Ramos (cell line): ENCODE measurements around the gene RAPGEF5.

Experiments
- in situ Hi-C: fragments of 300-500 bp; cut with MboI; formaldehyde crosslinking; loops from one replicate; pipeline ENCODE4 v1.14.3; 2022; ENCODE audit warnings: low sequenced_read_pairs; ENCODE audit not compliant: unreplicated experiment

Gene RAPGEF5, protein sequence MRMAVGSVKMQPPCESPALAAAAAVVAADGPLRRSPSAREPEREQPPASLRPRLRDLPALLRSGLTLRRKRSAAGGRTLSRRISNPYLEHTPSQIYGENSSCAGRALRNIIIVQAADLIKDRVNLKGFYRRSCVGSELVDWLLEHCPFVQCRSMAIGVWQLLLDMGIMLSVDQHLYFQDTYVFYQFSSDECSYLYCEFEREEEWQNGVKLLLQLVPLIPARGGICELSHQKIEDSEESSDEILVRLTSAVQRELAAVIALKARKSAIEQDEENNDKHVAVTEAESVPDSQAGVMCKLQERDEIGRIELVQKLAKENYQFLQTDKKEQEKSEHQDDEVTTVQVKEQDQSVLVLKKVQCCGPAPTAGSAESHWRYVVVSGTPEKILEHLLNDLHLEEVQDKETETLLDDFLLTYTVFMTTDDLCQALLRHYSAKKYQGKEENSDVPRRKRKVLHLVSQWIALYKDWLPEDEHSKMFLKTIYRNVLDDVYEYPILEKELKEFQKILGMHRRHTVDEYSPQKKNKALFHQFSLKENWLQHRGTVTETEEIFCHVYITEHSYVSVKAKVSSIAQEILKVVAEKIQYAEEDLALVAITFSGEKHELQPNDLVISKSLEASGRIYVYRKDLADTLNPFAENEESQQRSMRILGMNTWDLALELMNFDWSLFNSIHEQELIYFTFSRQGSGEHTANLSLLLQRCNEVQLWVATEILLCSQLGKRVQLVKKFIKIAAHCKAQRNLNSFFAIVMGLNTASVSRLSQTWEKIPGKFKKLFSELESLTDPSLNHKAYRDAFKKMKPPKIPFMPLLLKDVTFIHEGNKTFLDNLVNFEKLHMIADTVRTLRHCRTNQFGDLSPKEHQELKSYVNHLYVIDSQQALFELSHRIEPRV

DNA sequence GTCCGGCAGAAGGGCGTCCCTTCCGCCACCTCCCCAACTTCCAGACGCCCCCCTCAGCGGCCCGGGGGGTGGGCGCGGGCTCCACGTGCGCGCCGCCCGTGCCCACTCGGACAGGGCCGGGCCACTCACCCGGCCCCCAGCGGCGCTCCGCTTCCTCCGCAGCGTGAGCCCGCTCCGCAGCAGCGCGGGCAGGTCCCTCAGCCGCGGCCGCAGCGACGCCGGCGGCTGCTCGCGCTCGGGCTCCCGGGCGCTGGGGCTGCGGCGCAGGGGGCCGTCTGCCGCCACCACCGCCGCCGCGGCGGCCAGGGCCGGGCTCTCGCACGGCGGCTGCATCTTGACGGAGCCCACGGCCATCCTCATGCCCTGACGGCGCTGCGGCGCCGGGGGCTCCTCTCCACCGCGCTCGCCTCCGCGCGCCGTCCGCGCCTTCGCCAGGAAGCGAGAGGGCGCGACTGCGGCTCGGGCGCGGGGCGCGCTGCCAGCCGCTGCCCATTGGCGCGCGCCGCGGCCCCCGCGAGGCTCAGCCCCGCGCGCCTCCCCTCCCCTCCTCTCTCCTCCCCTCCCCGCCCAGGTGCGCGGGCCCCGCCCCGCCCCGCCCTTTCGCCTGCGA lies at the start of gene RAPGEF5:
RAPGEF5 (minus strand) TSS at position 454 of the 610 bp plus-strand sequence; CDS start at position 360, 94 bp downstream.
- in situ Hi-C loops, result no loop called here

DNA sequence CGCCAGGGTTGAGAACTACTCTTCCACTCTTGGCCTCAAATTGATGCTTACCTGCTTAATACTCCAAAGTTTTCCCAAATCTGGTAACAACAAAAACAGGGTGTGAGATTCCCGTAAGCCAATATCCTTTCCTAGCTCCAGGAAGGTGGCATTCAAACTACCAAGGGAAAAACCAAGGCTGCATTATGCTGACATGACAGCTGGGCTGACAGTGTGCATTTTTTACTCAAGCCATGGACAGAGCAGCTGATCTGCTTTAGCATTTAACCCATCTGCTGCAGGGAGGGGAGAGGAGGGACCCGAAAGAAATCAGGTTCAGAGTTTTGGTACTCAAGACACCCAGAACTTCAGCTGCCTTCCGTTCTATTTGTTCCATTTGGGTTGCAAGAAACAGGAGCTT lies 49.8 kb upstream of the RAPGEF5 start:
- in situ Hi-C loops, result no loop called here

DNA sequence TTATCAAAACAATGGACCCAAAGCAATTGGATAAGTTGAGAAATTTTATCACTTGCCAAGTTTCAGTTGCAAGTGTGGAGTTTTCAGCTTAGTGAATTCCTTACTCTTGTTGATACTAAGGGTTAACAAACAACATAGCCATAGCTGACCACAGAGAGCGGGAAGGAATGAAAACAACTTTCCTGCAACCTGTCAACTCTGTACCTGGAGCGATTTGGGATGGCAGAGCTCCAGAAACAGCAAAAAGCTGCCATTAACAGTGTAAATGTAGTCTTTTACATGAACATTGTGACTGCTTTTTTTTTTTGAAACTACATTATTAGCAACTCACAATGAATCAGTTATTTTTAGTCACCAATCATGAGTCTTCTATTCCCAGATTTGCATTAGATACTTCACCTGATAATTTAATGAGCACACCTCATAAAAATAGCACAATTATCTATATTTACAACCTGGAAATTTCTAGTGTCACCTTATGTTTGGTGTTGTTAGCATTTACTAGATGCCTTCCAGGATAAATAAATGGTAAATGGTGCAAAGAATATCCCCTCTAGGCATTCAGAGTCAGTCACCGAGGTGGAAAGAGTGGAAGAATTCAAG lies 47.6 kb upstream of the RAPGEF5 start:
- in situ Hi-C loops, result no loop called here

DNA sequence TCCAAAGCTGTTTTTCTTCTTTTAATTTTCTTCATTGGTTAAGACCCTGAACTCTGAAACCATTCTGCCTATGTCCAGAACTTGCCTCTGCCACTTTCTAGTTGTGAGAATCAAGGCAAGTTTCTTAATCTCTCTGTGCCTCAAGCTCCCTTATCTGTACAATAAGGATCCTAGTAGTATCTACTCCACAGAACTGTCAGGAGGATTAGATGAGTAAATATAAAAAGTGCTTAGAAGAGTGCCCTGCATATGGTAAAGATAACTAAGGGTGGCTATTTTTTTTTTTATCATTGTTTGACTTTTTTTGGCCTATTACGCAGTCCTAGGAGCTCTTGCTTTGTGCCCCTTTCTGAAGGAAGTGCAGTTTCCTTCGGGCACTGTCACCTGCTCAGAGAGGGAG lies 46.4 kb upstream of the RAPGEF5 start:
- in situ Hi-C loops, result no loop called here

DNA sequence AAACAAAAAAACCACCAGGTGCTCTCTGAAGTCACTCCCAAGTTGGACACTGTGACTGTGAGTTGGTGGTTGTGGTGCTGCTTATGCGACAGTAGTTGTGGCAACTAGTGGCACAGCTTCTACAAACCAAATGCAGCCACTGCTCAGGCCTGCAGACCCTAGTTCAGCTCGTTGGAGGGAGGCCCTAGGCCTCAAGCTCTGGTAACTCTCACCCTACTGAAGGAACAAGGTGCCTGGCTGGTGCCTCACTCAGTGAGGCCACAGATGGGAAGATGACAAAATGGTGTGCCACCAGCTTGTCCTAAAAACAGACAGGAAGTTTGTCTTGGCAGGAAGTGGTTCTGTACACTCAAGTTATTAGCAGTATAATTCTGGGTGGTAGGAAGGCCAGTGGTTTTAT lies 45.3 kb upstream of the RAPGEF5 start:
- in situ Hi-C loops, result no loop called here

DNA sequence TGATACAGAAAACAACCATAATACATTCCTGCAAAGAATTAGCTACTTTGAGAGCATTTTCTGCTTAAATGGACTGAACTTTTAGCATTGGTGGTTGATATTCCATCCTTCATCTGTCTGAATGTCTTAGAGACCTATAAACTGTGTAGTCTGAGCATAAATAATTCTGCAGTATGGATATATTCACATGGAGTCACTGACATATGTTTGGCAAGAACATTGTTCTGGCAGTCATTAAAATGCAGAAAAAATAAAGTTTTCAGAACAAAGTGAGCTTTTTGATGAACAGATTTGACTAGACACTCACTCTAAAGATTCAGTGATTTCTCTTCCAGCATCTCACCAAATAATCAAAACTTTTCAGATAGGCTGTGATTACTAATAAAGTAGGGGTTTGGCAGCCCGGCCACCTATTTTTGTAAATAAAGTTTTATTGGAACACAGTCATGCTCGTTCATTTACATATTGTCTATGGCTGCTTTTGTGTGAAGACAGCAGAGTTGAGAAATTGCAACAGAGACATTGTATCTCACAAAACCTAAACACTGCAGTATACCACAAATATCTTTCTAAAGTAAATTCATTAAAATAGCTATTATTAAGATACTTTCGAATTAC lies 44.1 kb upstream of the RAPGEF5 start:
- in situ Hi-C loops, result no loop called here

DNA sequence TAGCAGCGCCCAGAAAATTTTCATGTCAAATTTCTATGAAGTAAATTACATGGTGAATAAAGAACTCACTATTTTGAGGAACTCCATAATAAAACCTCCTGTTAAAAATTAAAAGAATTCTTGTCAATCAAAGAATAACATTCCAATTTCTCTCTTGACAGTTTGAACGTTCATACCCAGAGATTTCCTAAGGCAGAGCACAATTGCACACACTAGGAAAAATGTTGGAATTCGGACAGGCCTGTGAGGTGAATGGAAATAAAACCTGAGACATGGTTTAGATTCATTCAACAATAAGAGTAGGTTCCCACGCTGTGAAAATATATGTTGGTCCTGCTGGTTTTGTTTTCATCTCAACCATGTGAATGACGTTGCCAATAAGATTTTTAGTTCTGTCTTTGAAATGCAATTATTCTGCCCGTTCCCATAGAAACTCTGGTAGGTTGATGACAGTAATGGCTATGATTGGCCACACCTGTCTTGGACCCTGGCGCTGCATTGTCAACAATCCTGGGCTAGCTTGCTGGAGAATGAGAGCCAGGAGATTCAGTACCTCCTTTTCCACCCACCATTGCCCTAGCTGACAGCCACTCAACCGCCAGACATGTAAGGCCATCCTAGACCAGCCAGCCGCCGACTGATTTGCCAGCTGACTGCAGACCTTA lies 43.3 kb upstream of the RAPGEF5 start:
- in situ Hi-C loops, result no loop called here

DNA sequence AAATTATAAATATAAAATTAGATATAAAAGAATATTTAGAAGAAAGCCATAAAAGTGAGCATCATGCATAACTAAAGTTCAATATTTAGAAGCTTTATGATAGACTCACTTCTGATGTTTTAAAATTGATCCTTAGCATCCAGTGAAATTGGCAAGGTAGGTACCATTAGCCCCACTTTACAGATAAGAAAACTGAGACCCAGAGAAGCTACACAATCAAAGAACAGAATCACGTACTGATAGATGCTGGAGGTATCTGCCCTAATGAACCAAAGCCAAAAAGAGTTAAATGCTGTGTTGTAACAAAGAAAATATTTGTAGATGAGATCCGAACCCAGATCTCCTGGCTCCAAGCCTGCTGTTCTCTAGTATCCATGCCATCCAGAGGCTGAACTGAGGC lies 42.6 kb upstream of the RAPGEF5 start:
- in situ Hi-C loops, result no loop called here

DNA sequence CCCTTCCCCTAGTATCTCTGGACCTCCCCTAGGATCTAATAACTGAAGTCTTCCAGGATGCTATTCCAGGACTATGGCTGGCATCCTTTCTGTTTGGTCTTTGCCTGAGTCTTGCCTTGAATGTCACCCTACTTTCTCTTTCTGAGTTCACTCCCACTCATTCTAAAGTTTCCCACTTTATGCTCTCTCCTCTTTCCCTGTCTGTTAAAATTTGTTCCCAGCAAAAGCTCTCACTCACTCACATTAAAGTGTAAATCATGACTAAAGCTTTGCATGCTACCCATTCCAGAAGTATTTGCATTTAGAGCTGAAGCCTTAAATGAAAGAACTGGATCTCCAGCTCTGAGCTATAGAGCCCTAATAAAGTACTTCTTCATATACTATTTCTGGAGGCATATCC lies 42.1 kb upstream of the RAPGEF5 start:
- in situ Hi-C loops, result no loop called here

DNA sequence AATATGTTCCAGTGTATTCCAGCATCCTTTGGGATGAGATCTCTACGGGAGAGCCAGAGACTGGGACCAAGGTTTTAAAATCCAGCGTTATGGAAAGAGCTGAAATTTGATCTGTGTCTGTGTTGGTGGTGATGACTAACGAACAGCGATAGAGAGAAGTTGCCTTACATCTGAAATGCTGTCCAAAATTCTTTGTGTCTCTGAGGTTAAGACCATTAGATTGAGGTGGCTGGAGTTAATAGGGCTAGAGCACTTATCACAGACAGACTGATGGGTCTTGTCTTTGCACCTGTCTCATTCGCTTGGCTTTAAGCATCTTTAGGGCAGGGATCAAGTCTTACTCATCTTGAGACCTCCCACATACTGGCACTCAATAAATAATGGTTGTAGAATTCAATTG lies 41.0 kb upstream of the RAPGEF5 start:
- in situ Hi-C loops, result no loop called here

DNA sequence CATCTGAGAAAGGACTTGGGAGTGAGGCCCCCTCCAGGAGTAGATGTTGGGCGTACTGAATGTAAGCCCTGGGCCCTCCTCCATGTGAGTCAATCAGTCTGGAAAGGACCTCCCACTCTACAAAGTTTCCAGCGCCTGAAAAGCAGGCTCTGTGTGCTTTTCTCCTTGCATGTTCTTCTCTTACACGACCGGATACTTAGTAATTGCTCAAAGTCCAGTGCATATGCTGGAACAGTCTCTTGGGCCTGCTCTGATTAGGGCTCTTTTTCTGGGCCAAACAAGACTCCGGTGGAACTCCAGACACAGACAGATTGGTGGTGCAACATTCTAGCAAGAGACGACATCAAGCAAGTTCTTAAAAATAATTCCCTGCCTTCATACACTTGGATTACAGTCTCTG lies 38.3 kb upstream of the RAPGEF5 start:
- in situ Hi-C loops, result no loop called here

DNA sequence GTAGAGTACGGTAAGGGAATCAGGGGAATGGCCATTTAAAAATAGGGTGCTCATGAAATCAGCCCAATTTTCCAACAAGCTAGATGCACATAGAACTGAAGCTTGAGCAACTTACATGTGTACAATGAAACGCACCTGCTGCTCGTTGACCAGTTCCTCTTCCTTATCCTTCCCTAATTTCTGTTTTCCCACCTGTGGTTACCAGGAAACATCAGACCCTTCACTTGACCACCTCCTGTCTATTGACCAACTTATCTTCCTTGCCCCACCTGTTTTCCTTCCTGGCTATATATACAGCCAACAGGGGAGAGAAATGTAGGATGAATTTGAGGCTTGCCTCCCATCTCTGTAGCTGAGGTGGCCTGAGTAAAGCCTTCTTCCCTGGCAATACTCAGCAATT lies 37.8 kb upstream of the RAPGEF5 start:
- in situ Hi-C loops, result no loop called here

DNA sequence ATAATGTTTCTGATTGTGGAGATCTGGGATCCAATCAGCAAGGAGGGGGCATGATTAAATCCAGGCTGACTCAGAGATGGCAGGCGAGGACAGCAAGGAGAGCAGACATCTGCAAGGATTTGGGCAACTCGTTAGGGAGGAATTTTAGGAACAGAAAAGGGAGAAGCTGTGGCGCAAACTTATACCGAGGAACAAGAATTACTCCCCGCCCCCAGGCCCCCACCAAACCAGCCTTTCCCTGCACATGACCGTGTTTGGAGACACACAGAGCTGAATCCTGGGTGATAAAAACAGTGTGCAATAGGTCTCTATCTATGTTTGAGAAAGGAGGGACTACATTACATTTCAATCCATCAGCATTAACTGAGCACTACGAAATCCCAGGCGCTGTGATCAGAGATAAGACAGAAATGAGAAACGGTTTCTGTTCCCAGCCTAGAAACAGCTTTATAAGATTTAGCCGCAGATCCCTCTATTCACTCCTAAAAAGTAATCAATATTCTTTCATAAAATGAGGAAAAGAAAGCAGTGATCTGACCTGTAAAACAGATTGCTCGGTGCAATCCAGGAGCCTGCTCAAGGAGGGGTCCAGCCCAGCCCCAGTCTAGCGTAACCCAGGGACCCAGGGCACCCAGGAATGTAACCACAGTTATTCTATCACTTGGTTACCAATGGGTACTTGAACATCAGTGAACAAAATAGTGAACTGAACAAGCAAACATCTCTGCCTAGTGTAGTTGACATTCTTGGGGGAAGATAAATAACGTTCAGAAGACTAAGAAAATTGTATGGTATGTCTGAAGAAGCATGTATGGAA lies 37.2 kb upstream of the RAPGEF5 start:
- in situ Hi-C loops, result no loop called here

DNA sequence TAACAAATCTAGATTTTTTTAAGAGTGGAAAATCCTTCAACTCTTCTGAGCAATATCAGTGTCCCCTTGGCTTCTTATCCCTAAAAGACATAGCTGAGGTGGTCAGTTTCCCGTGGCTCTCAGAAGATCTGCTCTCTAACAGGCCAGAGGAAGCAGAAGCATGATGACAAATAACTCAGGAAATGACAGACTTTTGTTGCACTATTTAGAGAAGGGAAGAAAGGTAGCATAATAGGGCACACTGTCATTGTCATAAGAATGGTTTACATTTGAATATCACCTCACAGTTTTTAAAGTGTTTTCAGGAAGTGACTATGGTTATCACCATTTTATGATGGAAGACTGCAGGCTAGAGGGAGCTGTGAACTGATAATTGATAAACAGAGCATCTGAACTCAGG lies 33.6 kb upstream of the RAPGEF5 start:
- in situ Hi-C loops, result no loop called here

DNA sequence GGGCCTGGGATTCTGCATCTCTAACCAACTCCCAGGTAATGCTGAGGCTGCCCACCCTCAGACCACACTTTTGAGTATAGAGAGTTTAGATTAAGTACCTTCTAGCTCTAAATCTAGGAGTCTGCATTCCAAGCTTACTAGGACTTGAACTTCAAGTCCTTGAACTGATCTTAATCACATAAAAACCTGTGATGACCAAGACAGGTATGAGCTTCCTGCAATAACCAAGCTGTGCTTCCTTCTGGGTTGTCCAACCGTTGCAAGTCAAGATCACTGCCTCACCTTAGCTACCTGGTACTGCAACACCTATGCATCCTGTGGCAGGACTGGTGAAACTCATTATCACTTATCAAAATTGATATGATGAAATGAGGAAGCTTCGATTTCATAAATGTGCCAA lies 32.9 kb upstream of the RAPGEF5 start:
- in situ Hi-C loops, result no loop called here

DNA sequence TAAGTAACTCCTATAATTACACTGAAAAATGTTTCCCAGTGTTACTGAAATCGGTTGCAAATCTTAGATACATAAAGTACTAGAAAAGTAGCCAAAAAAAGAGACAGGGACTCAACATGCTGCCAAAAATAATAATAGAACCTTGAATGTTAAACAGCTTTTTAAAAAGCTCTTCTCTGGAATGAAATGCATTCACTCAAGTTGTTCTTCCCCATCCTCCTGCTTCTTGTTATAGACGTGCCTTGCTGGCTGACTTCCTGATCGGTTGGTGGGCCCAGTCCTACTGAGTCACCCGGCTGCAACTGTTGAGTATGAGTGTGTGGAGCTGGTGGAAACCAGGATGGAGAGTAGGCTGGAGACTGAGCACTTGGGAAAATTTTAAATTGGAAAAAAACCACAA lies 30.6 kb upstream of the RAPGEF5 start:
- in situ Hi-C loops, result no loop called here

DNA sequence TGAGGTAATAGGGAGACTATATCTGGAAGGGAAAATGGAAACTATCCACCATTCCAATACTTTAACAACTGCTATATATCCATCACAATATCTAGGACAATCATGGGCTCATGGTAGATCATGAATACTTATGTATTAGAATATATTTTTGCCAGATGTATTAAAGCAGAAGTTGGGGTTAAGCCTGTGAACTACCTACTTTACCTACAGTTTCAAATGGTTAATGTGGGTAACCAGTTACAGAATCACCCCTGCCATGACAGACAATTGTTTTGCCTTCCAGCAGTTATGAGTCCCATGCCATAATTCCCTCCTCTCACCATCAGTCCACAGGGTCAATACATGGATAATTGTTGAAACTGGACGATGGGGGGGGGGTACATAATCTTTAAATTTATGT lies 29.9 kb upstream of the RAPGEF5 start:
- in situ Hi-C loops, result no loop called here

DNA sequence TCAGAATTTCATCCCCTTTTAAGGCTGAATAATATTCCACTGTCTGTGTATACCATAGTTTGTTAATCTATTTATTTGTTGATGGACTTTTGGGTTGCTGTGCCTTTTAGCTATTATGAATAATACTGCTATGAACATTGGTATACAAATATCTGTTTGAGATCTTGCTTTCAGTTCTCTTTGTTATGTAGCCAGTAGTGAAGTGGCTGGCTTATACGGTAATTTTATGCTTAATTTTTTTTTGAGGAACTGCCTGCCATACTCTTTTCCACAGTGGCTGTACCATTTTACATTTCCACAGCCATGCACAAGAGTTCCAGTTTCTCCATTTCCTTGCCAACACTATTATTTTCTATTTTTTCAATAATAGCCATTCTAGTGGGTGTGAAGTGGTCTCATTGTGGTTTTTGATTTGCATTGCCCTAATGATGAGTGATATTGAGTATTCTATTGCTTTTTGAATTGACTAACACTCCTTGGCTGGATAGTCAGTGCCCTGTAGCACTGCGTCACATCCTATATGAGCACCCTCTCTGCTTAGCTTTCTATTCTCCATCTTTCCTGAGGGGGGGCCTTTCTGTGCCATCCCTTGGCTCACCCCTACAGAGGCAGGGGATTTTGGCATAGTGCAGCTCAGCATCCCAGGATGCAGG lies 29.4 kb upstream of the RAPGEF5 start:
- in situ Hi-C loops, result no loop called here
